HG03095 (cell line): Measurements from ENCODE around the gene TMEM92.
"Not testable (repeated sequence)": the region's sequence is repeated elsewhere in the genome, so short reads cannot be mapped to it uniquely, and the experiment has no call there.

Experiments
- ATAC-seq: cut with Tn5 transposase; IDR thresholded peaks from one replicate; pipeline ENCODE4 v1.9.1; 2021; ENCODE audit warnings: moderate library complexity; ENCODE audit not compliant: unreplicated experiment

TMEM92 gene

GRCh38 chr17:50275279-50275678, 1.0 kb downstream of the TMEM92 start:
- no peak for ATAC-seq

GRCh38 chr17:50276588-50277356, 2.5 kb downstream of the TMEM92 start:
- no peak for ATAC-seq

GRCh38 chr17:50277357-50277754, 3.1 kb downstream of the TMEM92 start:
- ATAC-seq: no peak

GRCh38 chr17:50278526-50279180, 4.4 kb downstream of the TMEM92 start:
- ATAC-seq: no peak

- ATAC-seq: no peak
Observed at GRCh38 chr17:50279181-50279526, 4.9 kb downstream of the TMEM92 start.

GRCh38 chr17:50279639-50280038, 5.4 kb downstream of the TMEM92 start:
- ATAC-seq: no peak

GRCh38 chr17:50280068-50280467, 5.8 kb downstream of the TMEM92 start:
- ATAC-seq: no peak

GRCh38 chr17:50280801-50281441, 6.7 kb downstream of the TMEM92 start:
- no peak for ATAC-seq

GRCh38 chr17:50281739-50282401, 7.6 kb downstream of the TMEM92 start:
- ATAC-seq: no peak

GRCh38 chr17:50283246-50283645, 9.0 kb downstream of the TMEM92 start:
- ATAC-seq: no peak

GRCh38 chr17:50283714-50284113, 9.4 kb downstream of the TMEM92 start:
- no peak for ATAC-seq

GRCh38 chr17:50285941-50286340, 11.7 kb downstream of the TMEM92 start:
- no peak for ATAC-seq

- not testable (repeated sequence) for ATAC-seq
Observed at GRCh38 chr17:50287302-50287701, 13.0 kb downstream of the TMEM92 start.

- no peak for ATAC-seq
Observed at GRCh38 chr17:50288306-50288705, 14.0 kb downstream of the TMEM92 start.

- ATAC-seq: no peak
Observed at GRCh38 chr17:50289278-50289677, 15.0 kb downstream of the TMEM92 start.

GRCh38 chr17:50289991-50290702, 15.9 kb downstream of the TMEM92 start:
- ATAC-seq: no peak

GRCh38 chr17:50290933-50291332, 16.7 kb downstream of the TMEM92 start:
- ATAC-seq: no peak

GRCh38 chr17:50292465-50292864, 18.2 kb downstream of the TMEM92 start:
- no peak for ATAC-seq

GRCh38 chr17:50295021-50295420, 20.8 kb downstream of the TMEM92 start:
- ATAC-seq: no peak

- no peak for ATAC-seq
Observed at GRCh38 chr17:50297407-50297865, 23.2 kb downstream of the TMEM92 start.

GRCh38 chr17:50298018-50298417, 23.8 kb downstream of the TMEM92 start:
- ATAC-seq: no peak
